ENCODE results near the gene FAM20C.
"Not testable (repeated sequence)": the region's sequence is repeated elsewhere in the genome, so short reads cannot be mapped to it uniquely, and the experiment has no call there.

The FAM20C gene

GRCh38 chr7:294440-295154 is 102.2 kb downstream of the FAM20C start:
- no peak for DNase-seq (ENCODE audit: low read depth)

DNA sequence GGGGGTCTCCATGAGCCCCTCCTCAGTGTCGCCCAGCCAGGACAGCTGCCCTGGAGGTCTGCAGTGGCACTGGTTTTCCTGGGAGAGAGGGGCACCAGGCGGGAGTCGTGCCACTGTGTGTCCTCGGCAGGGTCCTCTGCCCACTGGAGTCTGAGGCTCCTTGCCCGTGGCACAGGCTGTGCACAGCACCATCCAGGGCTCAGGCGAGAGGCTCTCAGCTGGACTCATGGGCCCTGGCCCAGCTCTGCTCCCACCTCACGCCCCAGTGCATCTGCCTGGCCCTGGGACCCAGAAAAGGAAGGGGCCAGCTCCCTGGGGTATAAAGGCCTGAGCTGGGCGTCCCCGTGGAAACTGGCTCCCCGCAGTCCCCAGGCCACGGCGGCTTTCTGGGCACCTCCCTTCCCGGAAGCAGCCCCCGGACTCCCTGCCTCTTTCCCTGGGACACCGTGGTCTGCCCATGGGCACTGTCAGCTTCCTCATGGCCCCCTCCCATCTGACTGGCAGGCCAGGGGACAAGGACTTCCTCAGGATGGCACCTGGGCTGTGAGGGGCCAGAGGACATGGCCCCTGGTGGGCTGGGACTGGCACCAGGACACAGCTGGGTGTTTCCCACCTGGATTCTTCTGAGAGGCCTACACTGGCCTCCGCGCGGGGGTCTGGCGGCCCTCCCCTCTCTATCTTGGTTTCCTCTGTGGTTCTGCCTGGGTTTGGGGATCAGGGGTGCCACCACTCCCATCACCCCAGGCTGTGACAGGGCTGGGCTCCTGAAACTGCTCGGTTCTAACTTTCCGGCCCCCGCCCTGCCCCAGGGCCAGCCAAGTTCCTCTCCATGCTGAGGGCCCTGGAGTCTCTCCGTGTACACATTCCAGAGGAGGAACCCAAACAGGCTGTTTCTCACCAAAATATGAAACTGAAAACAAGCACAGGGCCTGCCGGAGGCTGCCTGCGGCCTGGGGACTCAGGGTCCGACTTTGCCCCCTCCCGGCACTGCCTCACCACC is 103.1 kb downstream of the FAM20C start:
- DNase-seq (ENCODE audit: low read depth): no peak

DNA sequence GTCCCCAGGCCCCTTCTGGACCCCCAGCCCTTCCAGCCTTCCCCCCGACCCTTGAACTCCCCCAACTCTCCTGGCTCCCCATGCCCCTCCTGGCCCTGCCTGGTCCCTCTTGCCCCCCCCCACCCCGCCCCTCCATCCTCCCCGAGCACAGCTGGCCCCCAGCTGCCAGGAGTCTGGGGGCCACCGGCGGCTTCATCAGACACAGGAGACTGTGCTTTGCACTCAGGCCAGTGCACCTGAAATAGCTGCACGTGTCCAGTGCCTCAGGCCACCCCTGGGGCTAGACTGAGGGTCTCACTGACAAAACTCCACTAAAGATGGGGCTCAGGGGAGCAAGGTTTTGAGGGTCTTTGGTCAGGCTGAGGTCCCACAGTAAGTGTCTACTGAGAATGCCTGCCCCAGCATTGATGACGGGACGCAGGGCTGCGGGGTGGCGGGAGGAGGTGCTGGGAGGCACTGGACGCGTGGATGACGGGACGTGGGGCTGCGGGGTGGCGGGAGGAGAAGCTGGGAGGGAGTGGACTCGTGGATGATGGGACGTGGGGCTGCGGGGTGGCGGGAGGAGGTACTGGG is 104.1 kb downstream of the FAM20C start:
- DNase-seq (ENCODE audit: low read depth): no peak

DNA sequence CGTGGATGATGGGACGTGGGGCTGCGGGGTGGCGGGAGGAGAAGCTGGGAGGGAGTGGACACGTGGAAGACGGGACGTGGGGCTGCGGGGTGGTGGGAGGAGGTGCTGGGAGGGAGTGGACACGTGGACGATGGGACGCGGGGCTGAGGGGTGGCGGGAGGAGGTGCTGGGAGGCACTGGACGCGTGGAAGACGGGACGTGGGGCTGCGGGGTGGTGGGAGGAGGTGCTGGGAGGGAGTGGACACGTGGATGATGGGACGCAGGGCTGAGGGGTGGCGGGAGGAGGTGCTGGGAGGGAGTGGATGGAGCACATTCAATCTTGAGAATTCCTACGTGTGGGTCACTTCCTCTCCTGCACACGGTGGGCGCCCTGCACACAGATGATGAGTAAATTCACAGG is 104.8 kb downstream of the FAM20C start:
- not testable (repeated sequence) for DNase-seq (ENCODE audit: low read depth)

DNA sequence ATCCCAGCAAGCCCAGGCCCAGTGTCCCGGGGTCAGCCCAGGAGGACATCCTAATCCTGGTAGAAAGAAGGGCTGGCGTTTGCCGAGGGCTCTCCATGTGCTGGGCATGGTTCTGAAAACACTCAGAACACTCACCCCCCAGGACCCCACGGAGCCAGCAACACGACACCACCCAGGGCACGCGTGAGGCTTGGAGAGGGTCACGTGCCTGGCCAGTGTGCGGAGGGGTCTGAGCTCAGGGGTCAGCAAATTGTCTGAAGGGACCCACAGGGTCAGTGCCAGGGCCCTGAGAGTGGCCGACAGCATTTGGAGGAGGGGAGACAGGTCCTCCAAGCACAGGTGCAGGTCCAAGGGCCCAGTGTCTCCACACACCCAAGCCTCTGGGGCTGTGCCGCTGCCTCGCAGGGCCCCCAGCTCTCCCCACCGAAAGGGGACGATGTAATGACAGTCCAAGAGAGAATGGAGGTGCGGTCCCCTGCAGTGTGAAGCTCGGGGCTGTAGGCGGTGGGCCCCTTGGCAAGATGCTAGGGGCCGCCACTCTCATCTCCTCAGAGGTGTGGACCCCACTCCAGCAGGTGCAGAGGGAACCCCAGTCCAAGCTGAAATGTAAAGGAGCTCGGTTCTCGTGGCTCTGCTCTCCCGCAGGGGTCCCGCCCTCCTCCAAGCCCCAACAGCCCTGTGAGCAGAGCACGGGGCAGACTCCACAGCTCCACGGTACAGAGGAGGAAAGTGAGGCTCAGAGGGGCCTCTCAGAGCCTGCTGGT is 105.4 kb downstream of the FAM20C start:
- DNase-seq (ENCODE audit: low read depth): no peak

GRCh38 chr7:298375-298702 is 106.0 kb downstream of the FAM20C start:
- DNase-seq (ENCODE audit: low read depth): no peak

GRCh38 chr7:298743-299142 is 106.4 kb downstream of the FAM20C start:
- DNase-seq (ENCODE audit: low read depth): no peak

GRCh38 chr7:299169-299568 is 106.8 kb downstream of the FAM20C start:
- DNase-seq (ENCODE audit: low read depth): no peak

DNA sequence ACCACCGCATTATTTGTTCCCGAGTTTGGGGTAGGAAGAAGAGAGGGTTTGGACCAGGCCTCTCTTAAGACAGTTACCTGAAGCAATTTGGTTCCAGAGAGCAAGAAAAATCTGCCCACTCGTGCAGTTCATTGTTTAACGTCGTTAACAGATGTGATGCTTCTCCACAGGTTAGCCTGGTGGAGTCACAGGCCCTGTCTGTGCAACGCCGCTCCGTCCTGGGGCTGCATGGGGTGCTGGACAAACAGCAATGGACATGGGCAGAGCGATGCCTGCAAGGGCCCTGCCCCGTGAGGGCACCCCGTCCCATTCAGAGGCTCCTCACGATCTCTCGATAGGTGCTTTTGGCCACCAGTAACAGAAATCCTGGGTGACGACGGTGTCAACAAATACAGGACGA is 107.3 kb downstream of the FAM20C start:
- no peak for DNase-seq (ENCODE audit: low read depth)

DNA sequence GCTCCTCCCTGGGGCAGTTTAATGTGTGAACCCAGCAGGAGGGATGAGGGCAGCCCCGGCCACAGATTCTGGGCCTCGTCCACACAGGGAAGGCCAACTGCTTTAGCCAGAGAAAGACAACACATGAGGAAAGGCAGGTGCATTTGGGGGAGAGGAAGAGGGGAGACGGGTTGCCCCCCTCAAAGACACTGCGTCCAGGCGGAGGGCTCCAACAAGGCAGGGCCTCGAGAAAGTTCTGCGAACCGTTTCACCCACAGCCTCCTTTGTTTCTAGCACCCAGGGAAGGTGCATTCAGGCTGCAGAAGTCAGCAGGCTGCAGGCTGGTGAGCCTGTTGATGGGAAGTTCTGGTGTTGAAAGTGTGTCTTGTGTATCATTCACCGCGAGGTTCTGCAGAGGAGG is 107.7 kb downstream of the FAM20C start:
- no peak for DNase-seq (ENCODE audit: low read depth)

DNA sequence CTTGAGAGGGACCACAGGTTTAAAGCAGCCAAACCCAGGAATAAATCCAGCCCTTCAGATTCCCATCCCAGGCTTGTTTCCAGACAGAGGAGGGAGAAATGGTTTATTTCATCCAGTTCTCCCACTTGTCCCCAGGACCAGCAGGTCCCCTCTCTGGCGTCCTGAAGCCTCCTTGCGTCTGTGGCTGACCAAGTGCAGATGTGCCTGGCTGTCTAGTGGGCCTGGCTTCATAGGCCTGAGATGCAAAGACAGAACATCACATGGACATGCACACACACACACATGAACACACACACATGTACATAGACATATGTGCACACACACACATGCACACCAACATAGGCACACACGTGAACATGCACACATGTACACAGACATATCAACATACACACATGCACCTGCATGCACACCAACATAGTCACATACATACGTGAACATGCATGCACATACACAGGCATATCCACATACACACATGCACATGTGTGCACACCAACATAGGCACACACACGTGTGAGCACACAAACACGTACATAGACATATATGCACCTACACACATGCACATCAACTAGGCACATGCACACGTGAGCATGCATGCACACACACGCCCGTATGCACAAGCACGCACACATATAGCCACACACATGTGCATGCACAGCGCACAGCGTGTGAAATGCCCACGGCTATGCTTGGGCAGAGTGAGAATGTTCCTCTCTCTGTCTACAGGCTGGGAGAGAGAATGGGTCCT is 108.3 kb downstream of the FAM20C start:
- DNase-seq (ENCODE audit: low read depth): no peak

DNA sequence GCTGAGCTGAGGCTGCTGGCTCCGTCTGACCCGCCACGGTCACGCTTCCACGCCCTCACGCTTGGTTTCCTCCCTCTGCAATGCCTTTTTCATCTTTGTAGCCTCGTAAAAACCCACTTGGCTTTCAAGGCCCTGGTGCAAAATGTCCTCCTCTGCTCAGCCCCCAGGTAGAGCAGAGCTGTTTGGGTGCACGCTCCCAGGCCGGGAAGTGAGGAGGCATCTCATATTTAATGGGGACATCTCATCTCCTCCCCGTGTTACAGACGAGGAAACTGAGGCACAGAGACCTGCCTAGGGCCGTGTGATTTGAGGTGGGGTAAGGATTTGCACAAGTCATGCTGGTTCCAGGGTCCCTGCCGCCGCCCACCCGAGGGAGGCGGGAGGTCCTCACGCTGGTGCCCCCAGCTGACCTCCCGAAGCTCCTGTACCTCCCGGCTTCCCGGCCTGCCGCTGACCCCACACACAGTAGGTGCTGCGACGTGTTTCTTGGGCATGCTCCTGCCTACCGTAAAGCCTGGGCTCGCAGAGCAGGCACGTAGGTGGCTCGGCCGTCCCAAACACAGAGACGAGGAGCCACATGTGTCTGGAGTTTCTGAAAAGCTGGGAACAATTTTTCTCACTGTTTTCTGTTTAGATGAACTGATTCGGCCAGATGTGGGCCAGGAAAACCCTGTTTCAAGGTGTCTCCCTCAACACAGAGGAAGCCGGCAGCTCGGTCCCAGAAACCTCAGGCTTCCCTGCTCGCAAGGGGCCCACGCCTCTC is 109.1 kb downstream of the FAM20C start:
- DNase-seq (ENCODE audit: low read depth): no peak

DNA sequence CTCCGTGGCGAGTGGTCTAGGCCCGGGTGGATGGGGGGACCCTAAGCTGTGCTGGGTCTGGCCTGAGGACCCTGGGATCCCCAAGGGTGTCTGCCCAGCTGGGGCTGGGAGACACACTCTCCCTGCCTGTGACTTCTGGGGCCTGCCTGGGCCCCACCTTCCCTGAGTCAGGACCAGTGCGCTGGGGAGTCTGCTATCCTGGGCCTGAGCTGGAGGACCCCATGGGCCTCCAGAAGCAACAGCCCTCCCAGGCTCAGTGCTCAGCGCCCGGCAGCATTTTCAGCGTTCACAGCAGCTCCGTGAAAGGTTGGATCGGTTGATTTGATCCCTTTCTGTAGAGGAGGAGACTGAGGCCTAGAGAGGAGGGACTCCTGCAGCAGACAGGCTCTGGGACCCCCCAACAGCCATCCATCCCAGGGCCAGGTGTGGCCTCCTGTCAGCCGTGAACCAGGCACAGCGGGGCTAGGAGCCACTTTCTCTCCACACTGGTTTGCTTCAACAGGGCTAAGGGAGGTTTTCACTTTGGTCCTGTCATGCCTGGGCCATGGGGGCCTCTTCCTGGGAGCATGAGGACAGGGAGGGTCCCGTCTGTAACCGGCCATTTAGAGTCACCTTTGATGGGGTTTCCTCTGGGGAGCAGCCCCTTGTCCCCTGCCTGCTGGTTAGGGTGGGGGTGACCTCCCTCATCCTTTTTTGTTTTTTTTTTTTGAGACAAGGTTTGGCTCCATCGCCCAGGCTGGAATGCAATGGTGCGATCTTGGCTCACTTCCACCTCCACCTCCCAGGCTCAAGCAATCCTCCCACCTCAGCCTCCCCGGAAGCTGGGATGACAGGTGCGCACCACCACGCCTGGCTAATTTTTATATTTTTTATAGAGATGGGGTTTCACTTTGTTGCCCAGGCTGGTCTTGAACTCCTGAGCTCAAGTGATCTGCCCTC is 110.0 kb downstream of the FAM20C start:
- no peak for DNase-seq (ENCODE audit: low read depth)

DNA sequence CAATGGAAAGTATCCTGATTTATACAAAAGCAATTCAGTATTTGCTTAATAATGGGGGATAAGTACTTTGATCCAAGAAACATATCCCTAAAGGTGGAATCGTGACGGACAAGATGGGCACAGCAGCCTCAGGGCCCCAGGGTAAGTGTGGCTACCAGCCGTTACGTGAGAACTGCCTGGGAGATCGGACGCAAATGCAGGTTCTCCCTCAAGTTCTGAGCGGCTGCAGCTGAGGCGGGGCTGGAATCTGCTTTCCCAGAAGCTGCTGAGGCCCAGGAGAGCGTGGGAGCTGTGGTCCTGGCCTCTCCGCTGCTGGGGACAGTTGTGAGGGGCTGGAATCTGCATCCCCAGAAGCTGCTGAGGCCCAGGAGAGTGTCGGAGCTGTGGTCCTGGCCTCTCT is 111.1 kb downstream of the FAM20C start:
- no peak for DNase-seq (ENCODE audit: low read depth)

GRCh38 chr7:303884-304573 is 111.7 kb downstream of the FAM20C start:
- no peak for DNase-seq (ENCODE audit: low read depth)

DNA sequence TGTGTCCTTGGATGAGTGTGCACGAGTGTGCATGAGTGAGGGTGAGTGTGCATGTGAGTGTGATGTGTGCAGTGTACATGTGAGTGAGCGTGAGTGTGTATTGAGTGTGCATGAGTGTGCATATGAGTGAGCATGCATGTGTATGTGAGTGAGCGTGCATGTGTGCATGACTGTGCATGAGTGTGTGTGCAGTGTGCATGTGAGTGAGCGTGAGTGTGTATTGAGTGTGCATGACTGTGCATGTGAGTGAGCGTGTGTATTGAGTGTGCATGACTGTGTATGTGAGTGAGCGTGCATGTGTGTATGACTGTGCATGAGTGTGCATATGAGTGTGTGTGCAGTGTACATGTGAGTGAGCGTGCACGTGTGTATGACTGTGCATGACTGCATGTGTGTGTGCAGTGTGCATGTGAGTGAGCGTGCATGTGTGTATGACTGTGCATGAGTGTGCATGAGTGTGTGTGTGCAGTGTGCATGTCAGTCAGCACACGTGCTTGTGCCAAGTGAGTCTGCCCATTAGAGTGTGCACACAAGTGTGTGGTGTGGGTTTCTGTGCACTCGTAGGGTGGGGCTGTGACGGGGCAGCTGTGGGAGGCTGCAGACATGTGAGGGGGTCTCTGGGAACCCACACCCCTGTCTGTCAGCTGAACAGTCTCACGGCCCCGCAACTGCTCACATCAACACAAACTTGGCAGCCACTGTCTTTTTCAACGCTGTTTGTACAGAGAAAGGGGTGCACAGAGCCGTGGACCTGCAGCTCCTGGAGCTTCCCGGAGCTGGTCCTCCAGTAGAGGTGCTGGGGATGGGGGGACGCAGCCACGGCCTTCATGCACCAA is 112.4 kb downstream of the FAM20C start:
- no peak for DNase-seq (ENCODE audit: low read depth)

GRCh38 chr7:305410-306151 is 113.2 kb downstream of the FAM20C start:
- DNase-seq (ENCODE audit: low read depth): no peak
